Right ventricle myocardium superior (tissue), 1 donor: ENCODE data around the gene PLAGL1. TPM values are rescaled to one million over a fixed set of nuclear protein-coding genes. Genes with fewer than 3 reads are reported as not detected.
A peak's percentile ranks its signal among the peaks of the same experiment; 100 is the strongest.
"Not testable (repeated sequence)": the region's sequence is repeated elsewhere in the genome, so short reads cannot be mapped to it uniquely, and the experiment has no call there.

ENCODE experiments used
- ATAC-seq: fragments of 200-7000 bp; cut with Tn5 transposase; one replicate; pipeline ENCODE4 v1.9.1; 2020; ENCODE audit warnings: mild to moderate bottlenecking; ENCODE audit not compliant: poor library complexity
- DNase-seq: peaks from one replicate; pipeline ENCODE4 v3.0.0-alpha.2; 2020
- intact Hi-C: fragments of 100-400 bp; cut with DNase I; formaldehyde crosslinking; loops from one replicate; pipeline ENCODE4 v1.11.2; 2022
- total RNA-seq: library from RNA; stranded (reverse); fragmentation: NEBNext Ultra II Directional; extraction: Animal tissue kit (Norgen Biotek cat#: 25700); gene quantifications from one replicate; pipeline ENCODE4 v1.2.1, GENCODE V29; 2021
- donor health status: DM: no; HTN: yes; CAD: no; lungs with severe emphysema.

PLAGL1 gene
- total RNA-seq, 1 donor from 2014 or later = 10.8 TPM

- ATAC-seq (no peak), DNase-seq (no peak)
- intact Hi-C loops = no loop called here
Measured at GRCh38 chr6:143952947-143953701, 54.9 kb downstream of the PLAGL1 start.

DNA sequence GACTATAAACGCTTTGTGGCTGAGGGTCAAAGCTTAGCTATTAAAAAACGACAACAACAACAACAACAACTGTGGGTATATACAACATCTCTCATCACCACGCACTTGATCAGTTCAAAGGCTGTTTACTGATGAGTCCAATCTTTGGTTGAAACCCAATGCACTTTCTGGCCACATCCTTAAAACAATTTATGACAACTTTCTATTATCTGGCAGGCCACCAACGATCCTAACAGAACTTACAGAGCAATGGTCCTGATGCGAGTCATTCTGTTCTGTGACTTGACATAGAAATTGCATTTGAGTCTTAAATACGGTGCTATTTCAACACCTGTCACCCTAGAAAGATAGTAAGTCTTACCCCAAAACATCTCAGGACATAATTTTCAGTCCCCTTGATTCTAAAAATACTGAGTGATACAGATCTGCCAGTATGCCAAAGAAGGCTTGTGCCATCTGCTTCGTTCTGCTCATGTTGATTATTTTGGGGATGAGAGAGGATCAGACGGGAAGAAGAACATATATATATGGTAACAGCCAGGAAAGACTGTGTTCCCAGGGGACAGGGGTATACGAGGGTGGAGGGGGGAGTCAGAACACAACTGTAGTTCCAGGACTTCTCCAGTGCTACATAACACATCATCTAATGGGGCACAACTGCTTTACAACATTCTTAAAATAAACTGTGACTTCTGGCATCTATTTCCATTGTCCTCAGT lies 55.8 kb downstream of the PLAGL1 start:
- intact Hi-C loops = no loop called here

DNA sequence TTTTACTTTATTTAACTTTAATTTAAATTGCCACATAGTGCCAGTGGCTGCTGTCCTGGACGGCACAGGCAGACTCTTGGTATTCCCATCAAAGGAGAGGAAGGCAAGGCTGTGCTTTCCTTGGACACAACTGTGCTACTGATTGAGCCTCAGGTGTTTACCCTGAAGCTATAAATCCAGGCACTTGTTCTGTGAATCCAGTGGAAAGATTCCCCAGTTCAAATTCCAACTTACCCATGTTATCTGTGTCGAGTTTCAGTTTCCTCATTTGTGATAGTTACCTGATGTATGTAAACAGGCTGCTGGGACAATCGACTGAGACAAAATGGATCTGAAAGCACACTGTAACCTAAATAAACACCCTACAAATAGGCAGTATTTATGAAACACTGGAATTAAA lies 57.2 kb downstream of the PLAGL1 start:
- intact Hi-C loops = no loop called here
- ATAC-seq (no peak), DNase-seq (no peak)

More for the DNA sequence above, 55.8 kb downstream of the PLAGL1 start:
- DNase-seq = no peak
- no peak for ATAC-seq

- intact Hi-C loops = no loop called here
- ATAC-seq (no peak), DNase-seq (no peak)
Measured at GRCh38 chr6:143949962-143950361, 58.1 kb downstream of the PLAGL1 start.

DNA sequence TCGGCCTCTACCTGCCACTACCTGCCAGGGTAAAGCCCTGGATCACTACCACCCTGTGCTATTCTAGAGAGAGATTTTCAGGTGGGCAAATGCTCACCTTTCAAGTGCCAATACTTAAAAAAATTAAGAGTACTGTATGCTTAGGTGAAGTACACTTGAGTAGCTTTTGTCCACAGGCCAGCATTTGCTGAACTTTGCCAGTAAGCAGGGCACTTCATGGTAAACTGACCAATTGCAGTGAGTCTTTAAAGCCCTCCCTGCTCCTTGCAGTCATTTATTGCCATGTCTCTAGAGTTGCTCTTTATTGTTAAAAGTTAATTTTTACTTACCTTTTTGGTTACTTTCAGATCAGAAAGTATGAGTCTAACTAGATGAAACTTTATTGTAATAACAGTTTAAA lies 58.5 kb downstream of the PLAGL1 start:
- ATAC-seq = no peak
- intact Hi-C loops = no loop called here

DNA sequence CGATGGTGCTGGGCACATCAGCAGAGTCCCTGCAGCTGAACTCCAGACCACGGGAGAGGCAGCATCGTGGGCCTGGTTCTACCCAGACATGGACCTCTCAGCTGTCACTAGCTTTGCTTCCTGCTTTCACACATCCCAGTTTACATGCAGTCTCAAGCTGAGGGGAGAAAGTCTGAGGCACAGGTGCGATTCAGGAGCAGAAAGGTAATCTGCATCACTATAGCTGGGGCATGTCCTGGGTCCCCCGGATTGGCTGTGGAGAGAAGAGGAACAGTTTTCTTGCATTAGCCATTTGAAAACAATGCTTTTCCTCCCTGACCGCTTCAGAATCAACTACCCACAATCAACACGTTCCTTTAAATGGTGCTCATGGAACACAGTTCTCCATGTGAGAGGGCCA lies 59.9 kb downstream of the PLAGL1 start:
- ATAC-seq = no peak
- intact Hi-C loops = no loop called here
- DNase-seq = no peak

More for the DNA sequence above, 58.5 kb downstream of the PLAGL1 start:
- DNase-seq = no peak

DNA sequence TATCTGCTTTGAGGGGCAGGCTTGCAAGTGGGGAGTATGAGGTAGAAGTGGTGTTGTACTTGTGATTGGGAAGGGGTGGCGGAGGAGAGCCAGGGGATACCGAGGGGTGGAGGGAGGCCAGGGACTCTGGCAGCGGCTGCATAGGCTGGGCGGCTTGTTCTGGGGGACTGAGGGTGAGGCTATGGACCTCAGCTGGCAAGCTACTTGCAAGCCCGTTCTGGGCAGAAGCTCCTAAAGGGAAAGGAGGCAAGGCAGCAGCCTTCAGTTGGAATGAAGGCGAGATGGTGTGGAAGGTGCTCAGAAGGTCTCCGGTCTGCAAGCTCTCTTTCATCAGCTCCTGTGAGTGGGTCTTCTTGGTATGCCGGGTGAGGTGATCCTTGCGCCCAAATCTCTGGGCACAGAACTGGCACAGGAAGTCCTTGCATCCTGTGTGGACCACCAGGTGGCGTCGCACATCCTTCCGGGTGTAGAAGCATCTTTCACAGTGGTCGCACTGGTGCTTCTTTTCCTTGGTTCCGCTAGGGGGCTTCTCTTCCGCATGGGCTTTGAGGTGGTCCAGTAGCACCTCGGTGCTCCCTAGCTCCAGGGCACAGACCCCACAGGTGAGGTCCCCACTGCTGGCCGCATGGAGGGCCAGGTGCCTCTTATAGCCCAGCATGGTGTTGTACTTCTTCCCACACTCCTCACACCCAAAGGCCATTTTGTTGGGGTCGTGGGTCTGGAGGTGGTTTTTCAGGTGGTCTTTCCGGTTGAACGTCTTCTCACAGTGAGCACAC lies 66.0 kb downstream of the PLAGL1 start:
- ATAC-seq = no peak
- DNase-seq = peak; percentile 65
- intact Hi-C loops = no loop called here

GRCh38 chr6:143940011-143940597 lies 68.0 kb downstream of the PLAGL1 start:
- no peak for DNase-seq
- intact Hi-C loops = no loop called here
- no peak for ATAC-seq

DNA sequence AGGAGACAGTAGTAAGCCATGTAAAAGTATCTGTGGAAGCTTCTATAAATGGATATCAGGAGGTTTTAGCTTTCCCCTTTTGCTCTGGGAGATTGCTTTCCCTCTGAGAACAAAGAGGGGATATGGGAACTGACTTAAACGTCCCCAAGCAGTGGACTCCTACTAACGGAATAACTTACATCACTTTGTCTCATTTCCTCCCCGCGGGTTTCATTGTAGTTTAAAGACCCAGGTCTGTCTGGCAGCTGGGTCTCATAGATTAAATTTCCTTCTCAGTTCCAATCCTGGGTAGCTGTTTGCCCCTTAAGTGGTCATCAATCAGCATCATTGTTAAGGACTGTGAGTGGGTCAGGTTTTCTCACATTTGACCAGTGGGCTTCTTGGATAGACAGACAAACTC lies 68.7 kb downstream of the PLAGL1 start:
- no peak for ATAC-seq
- intact Hi-C loops = loop anchor here (10.0 kb wide), 1 partner anchor 75 kb away; no protein-coding TSS in a partner anchor
- DNase-seq = no peak

GRCh38 chr6:143937668-143937970 lies 70.4 kb downstream of the PLAGL1 start:
- ATAC-seq (no peak), DNase-seq (no peak)
- intact Hi-C loops = loop anchor here (10.0 kb wide), 1 partner anchor 77 kb away; no protein-coding TSS in a partner anchor

- DNase-seq (no peak), ATAC-seq (no peak)
- intact Hi-C loops = loop anchor here (10.0 kb wide), 1 partner anchor 78 kb away; no protein-coding TSS in a partner anchor
Measured at GRCh38 chr6:143936778-143937667, 71.0 kb downstream of the PLAGL1 start.

DNA sequence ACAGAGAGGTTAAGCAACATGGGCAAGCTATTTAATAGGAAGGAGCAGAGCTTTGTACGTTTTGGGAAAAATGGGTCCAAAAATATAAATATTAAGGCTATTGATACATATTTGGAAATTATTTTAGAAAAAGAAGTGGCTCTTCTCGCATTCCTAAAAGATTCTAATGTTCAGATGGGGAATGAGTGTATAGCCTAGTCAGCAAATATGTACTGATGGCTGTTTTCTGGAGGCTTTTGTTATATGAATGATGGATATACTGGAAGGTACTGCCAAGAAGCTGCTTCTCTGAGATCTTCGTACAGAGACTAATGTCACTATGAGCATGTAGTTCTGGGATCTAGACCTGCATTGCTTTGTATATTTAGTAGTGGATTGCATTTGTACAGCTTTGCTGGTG lies 71.7 kb downstream of the PLAGL1 start:
- no peak for DNase-seq
- ATAC-seq = no peak
- intact Hi-C loops = loop anchor here (10.0 kb wide), 1 partner anchor 78 kb away; no protein-coding TSS in a partner anchor

DNA sequence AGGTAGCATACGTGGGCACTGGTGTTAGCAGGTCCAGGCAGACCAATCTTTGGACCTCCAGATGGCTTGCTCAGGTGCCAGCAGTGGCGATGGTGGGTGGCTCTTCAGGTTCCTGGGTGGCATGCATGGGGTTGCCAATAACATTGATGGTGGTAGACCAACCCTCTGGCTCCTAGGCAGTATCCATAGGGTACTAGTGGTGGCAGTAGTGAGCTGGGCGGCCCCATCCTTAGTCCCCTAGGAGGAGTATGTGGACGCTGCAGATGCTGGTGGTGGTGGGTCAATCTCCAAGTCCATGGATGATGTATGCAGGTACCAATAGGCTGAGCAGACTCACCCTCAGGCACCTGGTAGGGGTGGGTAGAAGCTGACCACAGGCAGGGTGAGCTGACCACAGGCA lies 73.2 kb downstream of the PLAGL1 start:
- no peak for DNase-seq
- intact Hi-C loops = loop anchor here (10.0 kb wide), 1 partner anchor 80 kb away; no protein-coding TSS in a partner anchor
- no peak for ATAC-seq

DNA sequence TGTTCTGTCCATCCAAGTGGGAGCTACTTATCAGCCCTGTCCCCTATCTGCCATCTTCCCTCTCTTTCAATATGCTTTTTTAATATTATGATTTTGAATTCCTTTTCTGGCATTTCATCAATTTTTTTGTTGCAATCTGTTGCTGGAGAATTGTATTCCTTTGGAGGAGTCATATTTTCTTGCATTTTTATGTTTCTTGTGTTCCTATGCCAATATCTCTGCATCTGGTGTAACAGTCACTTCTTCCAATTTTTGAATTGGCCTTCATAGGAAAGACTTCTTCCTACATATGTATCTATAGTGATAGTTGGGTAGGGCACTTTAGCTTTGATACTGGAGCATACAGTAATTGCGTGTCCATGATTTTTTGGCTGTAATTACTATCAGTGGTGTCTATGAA lies 73.7 kb downstream of the PLAGL1 start:
- intact Hi-C loops = loop anchor here (10.0 kb wide), 1 partner anchor 80 kb away; no protein-coding TSS in a partner anchor
- DNase-seq = no peak
- ATAC-seq = no peak

DNA sequence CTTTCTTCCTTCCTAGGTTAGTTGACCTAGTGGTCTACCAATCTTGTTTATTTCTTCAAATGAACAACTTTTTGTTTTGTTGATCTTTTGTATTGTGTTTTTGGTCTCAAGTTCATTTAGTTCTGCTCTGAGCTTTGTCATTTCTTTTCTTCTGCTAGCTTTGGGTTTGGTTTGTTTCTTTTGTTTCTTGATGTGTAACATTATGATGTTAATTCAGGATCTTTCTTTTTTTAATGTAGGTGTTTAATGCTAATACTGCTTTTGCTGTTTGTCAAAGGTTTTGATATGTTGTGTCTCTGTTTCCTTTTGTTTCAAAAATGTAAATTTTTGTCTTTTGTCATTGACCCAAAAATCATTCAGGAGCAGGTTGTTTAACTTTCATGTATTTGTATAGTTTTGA lies 78.1 kb downstream of the PLAGL1 start:
- DNase-seq (no peak), ATAC-seq (no peak)
- intact Hi-C loops = loop anchor here (10.0 kb wide), 1 partner anchor 85 kb away; no protein-coding TSS in a partner anchor

DNA sequence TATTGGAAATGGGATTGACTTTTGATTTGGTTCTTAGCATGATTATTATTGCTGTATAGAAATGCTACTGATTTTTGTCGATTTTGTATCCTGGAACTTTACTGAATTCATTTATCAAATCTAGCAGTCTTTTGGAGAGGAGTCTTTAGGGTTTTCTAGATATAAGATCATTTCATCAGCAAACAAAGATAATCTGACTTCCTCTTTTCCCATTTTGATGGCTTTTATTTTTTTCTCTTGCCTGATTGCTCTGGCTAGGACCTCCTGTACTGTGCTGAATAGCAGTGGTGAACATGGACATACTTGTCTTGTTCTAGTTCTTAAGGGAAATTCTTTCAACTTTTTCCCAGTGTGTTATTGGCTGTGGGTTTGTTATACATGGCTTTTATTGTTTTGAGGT lies 79.2 kb downstream of the PLAGL1 start:
- DNase-seq (no peak), ATAC-seq (no peak)
- intact Hi-C loops = no loop called here

DNA sequence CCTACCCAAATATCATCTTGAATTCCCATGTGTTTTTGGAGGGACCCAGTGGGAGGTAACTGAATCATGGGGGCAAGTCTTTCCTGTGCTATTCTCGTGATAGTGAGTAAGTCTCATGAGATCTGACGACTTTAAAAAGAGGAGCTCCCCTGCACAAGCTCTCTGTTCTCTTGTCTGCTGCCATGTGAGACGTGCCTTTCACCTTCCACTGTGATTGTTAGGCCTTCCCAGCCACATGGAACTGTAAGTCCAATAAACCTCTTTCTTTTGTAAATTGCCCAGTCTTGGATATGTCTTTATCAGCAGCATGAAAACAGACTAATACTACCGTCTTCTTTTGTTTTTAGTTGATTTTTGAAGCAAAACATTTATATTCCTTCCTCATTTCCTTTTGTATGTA lies 91.0 kb downstream of the PLAGL1 start:
- intact Hi-C loops, DNase-seq, ATAC-seq: not testable (repeated sequence)

DNA sequence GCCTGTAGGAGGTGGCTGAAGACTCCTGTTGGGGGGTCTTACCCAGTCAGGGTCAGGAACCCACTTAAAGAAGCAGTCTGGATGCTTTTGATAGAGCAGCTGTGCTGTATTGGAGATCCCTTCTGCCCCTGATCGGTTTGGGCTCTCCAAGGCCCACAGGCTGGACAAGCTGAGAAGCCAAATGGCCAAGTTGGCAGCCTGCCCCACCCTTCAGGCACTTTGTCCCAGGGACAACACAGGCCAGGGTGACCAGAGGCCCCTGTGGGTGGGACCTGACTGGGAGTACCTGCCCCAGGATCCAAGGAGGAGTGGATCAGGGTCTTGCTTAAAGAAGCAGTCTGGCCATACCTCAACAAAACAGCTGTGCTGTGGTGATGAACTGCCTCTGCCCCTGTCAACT lies 95.4 kb downstream of the PLAGL1 start:
- ATAC-seq (no peak), DNase-seq (no peak)
- intact Hi-C loops = no loop called here
